LNCAP (cell line): ENCODE measurements around the gene AAR2.

Source experiments
- CTCF ChIP-seq: fragments of 450-650 bp; IDR thresholded peaks from 2 replicates; pipeline ENCODE4 v1.5.1; 2017; ENCODE audit warnings: mild to moderate bottlenecking

AAR2 gene

DNA sequence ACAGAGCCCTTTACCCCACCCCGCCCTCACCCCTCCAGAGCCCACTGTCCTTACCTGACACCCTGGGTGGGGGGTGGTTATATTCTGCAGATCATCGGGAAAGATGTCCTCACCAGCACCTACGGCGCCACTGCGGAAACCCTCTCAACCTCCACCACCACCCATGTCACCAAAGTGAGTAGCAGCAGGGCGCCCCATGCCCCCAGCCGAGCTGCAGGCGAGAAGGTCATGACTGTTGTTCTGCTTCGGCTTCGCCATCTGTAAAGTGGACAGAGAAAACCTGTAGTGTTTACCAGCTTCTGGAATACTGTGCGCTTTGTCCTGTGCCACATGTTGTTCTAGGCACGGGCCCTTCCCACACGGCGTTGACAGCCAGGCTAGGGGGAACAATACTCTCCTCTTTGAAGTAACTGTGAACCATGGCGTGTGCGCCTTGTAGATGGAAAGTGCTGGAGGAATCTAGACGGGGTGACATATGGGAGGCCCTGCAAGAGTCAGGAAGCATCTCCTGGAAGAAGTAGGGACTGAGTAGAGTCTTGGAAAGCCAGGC, 16.5 kb upstream of the AAR2 start:
- TF ChIP-seq CTCF, result no peak

DNA sequence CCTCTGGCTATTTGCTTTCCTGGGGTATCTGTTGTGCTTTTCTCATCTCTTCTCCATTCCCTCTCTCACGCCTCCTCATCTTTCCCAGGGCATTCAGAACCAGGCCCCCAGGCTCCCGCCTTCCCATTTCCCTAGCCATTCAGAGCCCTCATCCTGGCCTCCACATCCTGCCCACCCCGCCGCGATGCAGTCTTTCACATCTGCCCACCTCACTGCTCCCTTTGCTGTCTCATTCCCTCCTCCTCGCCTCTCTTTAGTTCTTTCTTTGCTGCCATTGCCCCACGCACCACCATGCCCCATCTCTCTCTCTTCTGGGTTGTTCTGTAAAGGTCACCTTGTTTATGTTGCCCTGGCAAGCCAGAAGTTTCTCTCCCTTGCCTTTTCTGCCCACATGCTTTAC, 10.6 kb upstream of the AAR2 start:
- TF ChIP-seq CTCF, result no peak

DNA sequence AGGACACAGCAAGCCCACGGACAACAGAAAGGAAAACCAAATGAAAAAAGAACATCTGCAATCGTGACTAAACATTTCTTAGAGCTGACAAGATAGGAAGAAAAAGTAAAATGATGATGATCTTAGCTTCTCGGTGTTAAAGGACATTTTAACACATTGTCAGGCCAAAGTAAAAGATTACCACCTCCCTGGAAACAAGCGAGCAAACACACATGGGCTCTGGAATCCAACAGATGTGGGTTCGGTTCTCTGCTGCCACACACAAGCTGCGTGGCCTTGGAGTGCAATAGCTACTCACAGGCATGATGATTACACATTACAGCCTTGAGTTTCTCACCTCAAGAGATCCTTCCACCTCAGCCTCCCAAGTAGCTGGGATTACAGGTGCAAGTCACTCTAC, 7.5 kb upstream of the AAR2 start:
- no peak for TF ChIP-seq CTCF

DNA sequence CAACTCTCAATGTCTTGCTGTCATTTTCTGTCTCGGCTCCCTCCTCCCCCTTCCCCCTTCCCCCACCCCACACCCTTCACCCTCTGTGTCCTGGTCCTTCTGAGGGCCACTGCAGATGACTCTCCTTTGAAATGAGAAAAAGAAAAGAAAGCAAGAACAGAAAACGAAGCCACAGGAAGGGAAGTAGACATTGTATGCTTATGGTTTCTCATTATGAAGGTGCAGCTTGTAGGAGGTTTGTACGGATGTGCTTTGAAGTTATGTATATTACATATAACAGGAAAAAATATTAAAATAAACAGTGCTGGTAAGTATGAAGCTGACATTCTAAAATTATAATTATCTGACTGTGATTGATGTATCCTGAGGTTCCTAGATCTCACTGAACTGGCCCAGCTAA, 6.3 kb upstream of the AAR2 start:
- TF ChIP-seq CTCF, result no peak

GRCh38 chr20:36231331-36231730, 4.9 kb upstream of the AAR2 start:
- TF ChIP-seq CTCF, result no peak

- TF ChIP-seq CTCF, result no peak
Observed at GRCh38 chr20:36234771-36235320, 1.4 kb upstream of the AAR2 start.

DNA sequence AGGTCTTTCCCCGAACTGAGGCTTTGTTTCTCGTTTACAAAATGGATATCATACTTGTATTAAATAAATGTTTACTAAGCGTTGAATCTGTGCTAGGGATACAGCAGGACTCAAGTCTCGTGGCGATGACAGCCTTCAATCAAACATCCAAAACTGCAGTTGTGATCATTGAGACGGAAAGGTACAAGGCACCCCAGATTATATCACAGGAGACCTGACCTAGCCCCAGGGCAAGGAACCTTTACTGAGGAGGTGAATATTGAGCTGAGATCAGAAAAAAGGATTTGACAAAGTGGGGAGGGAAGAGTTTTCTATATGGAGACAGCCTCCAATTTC, 476 bp downstream of the AAR2 start:
- no peak for TF ChIP-seq CTCF

- TF ChIP-seq CTCF, result no peak
Observed at GRCh38 chr20:36237477-36237876, 1.2 kb downstream of the AAR2 start.
